Mesenchymal stem cell (in vitro differentiated cells and primary cell): Measurements from ENCODE around the gene PCNT.

Experiments used
- DNase-seq: peaks from one replicate; pipeline ENCODE4 v3.0.0-alpha.2; 2013
- H2AFZ ChIP-seq: one replicate; pipeline ENCODE4 v1.6.1; 2013; ENCODE audit warnings: low read depth, mild to moderate bottlenecking, control low read depth, inconsistent platforms, low read length, moderate library complexity
- H2AK5ac ChIP-seq: 2 replicates; pipeline ENCODE4 v1.6.1; 2013; ENCODE audit warnings: low read length, moderate library complexity, mild to moderate bottlenecking, inconsistent platforms; ENCODE audit not compliant: severe bottlenecking
- H2BK120ac ChIP-seq: one replicate; pipeline ENCODE4 v1.6.1; 2013; ENCODE audit warnings: low read depth, mild to moderate bottlenecking, inconsistent platforms, low read length, moderate library complexity
- H2BK12ac ChIP-seq, 2 experiments: one replicate each; pipeline ENCODE4 v1.6.1; 2013; ENCODE audit warnings: inconsistent platforms in 2 of 2, low read length in 2 of 2, mild to moderate bottlenecking in 2 of 2, moderate library complexity in 2 of 2, control low read depth in 1 of 2
- H2BK15ac ChIP-seq: one replicate; pipeline ENCODE4 v1.6.1; 2013; ENCODE audit warnings: mild to moderate bottlenecking, low read depth, inconsistent platforms; ENCODE audit not compliant: poor library complexity, severe bottlenecking
- H2BK5ac ChIP-seq: 2 replicates; pipeline ENCODE4 v1.6.1; 2013; ENCODE audit warnings: low read depth, mild to moderate bottlenecking, low read length, control low read depth, inconsistent platforms; ENCODE audit not compliant: poor library complexity, severe bottlenecking
- H3K14ac ChIP-seq, 2 experiments: one replicate each; pipeline ENCODE4 v1.6.1; 2013; ENCODE audit warnings: inconsistent platforms in 2 of 2, low read length in 2 of 2, control low read depth in 1 of 2, mild to moderate bottlenecking in 1 of 2, moderate library complexity in 1 of 2
- H3K18ac ChIP-seq, 2 experiments: one replicate each; pipeline ENCODE4 v1.6.1; 2013; ENCODE audit warnings: inconsistent platforms in 2 of 2, low read length in 2 of 2, control low read depth in 1 of 2, low read depth in 1 of 2, mild to moderate bottlenecking in 1 of 2
- H3K23ac ChIP-seq, 2 experiments: one replicate each; pipeline ENCODE4 v1.6.1; 2013; ENCODE audit warnings: inconsistent platforms in 2 of 2, low read length in 2 of 2, mild to moderate bottlenecking in 2 of 2, moderate library complexity in 2 of 2, control low read depth in 1 of 2
- H3K27ac ChIP-seq: 2 replicates; pipeline ENCODE4 v1.5.1; 2013; ENCODE audit warnings: mild to moderate bottlenecking, moderate library complexity, low read length, control low read depth, inconsistent platforms; ENCODE audit not compliant: poor library complexity, severe bottlenecking
- H3K27me3 ChIP-seq, 2 experiments: 2 replicates each; pipeline versions ENCODE4 v1.6.1 to v1.7.0; 2013; ENCODE audit warnings: low read length in 2 of 2, mild to moderate bottlenecking in 2 of 2, moderate library complexity in 2 of 2, control low read depth in 1 of 2, inconsistent platforms in 1 of 2; ENCODE audit not compliant: control insufficient read depth in 1 of 2, insufficient read depth in 1 of 2
- H3K36me3 ChIP-seq, 2 experiments: 2 replicates each; pipeline versions ENCODE4 v1.6.1 to v1.7.0; 2013; ENCODE audit warnings: low read length in 2 of 2, control low read depth in 1 of 2, inconsistent platforms in 1 of 2, low read depth in 1 of 2, mild to moderate bottlenecking in 1 of 2; ENCODE audit not compliant: insufficient read depth in 2 of 2, control insufficient read depth in 1 of 2
- H3K4ac ChIP-seq, 2 experiments: one replicate each; pipeline ENCODE4 v1.6.1; 2013; ENCODE audit warnings: inconsistent platforms in 2 of 2, low read length in 2 of 2, mild to moderate bottlenecking in 2 of 2, moderate library complexity in 2 of 2, control low read depth in 1 of 2, low read depth in 1 of 2
- H3K4me1 ChIP-seq: 2 replicates; pipeline ENCODE4 v1.6.1; 2013; ENCODE audit warnings: low read depth, low read length, control low read depth; ENCODE audit not compliant: control insufficient read depth, insufficient read depth
- H3K4me2 ChIP-seq: 2 replicates; pipeline ENCODE4 v1.6.1; 2013; ENCODE audit warnings: low read length, mild to moderate bottlenecking, inconsistent platforms; ENCODE audit not compliant: poor library complexity, severe bottlenecking
- H3K4me3 ChIP-seq, 2 experiments: 2 replicates each; pipeline versions ENCODE4 v1.5.1 to v1.7.0; 2013; ENCODE audit warnings: low read length in 2 of 2, mild to moderate bottlenecking in 2 of 2, control low read depth in 1 of 2, low read depth in 1 of 2; ENCODE audit not compliant: insufficient read depth in 1 of 2
- H3K79me1 ChIP-seq: replicated peaks from 2 replicates; pipeline ENCODE4 v1.6.1; 2013; ENCODE audit warnings: mild to moderate bottlenecking, control low read depth, low read length, inconsistent platforms; ENCODE audit not compliant: poor library complexity, severe bottlenecking
- H3K9ac ChIP-seq: 2 replicates; pipeline ENCODE4 v1.7.0; 2013; ENCODE audit warnings: mild to moderate bottlenecking, low read length, moderate library complexity
- H3K9me3 ChIP-seq: 2 replicates; pipeline ENCODE4 v1.7.0; 2013; ENCODE audit warnings: mild to moderate bottlenecking, low read length; ENCODE audit not compliant: control insufficient read depth
- H4K8ac ChIP-seq: one replicate; pipeline ENCODE4 v1.6.1; 2013; ENCODE audit warnings: inconsistent platforms, mild to moderate bottlenecking, low read length, moderate library complexity
- H4K91ac ChIP-seq: one replicate; pipeline ENCODE4 v1.6.1; 2013; ENCODE audit warnings: mild to moderate bottlenecking, low read length, inconsistent platforms
- WGBS: methylation state at CpG from one replicate; pipeline ENCODE4 v1.1.7; 2013; ENCODE audit warnings: mixed read lengths; 5-methylcytosine and 5-hydroxymethylcytosine counted together

PCNT gene

GRCh38 chr21:46468108-46468774 is 144.3 kb downstream of the PCNT start:
- H3K14ac ChIP-seq = no peak overlapping the region
- H3K23ac ChIP-seq = no peak overlapping the region
- no peak overlapping the region for H2BK120ac ChIP-seq
- no peak overlapping the region for H3K9ac ChIP-seq
- H3K27ac ChIP-seq = no peak overlapping the region
- H2BK5ac ChIP-seq = no peak overlapping the region
- H2BK15ac ChIP-seq = no peak overlapping the region
- no peak overlapping the region for H2AFZ ChIP-seq
- peaks cover 9 to 14% of the 10 kb centered on the region in 2 experiments for H3K36me3 ChIP-seq
- no peaks in the 10 kb centered on the region for H3K9me3 ChIP-seq
- H3K4me2 ChIP-seq = no peak overlapping the region
- peaks cover 35% of the 10 kb centered on the region for H3K79me1 ChIP-seq
- no peak overlapping the region for H4K8ac ChIP-seq
- H2BK12ac ChIP-seq = no peak overlapping the region
- H3K4me1 ChIP-seq = no peaks in the 10 kb centered on the region
- no peaks in the 10 kb centered on the region for H3K27me3 ChIP-seq
- no peak overlapping the region for H2AK5ac ChIP-seq
- no peak for DNase-seq
- H3K4ac ChIP-seq = no peak overlapping the region
- 79% methylated on average over 3 of the region's 6 CpGs for WGBS
- no peak overlapping the region for H3K18ac ChIP-seq
- H4K91ac ChIP-seq = no peak overlapping the region
- H3K4me3 ChIP-seq = no peak overlapping the region

- Histone ChIP-seq H2BK15ac (no peak overlapping the region), H3K23ac (no peak overlapping the region), H4K91ac (no peak overlapping the region), H2AFZ (no peak overlapping the region), H3K4ac (no peak overlapping the region), H3K9me3 (no peaks in the 10 kb centered on the region), H3K4me2 (no peak overlapping the region), H4K8ac (no peak overlapping the region), H3K27ac (no peak overlapping the region), H3K4me3 (no peak overlapping the region), H3K9ac (no peak overlapping the region), H2BK5ac (no peak overlapping the region), H3K79me1 (peaks cover 37% of the 10 kb centered on the region), H3K18ac (no peak overlapping the region), H3K4me1 (no peaks in the 10 kb centered on the region), H2AK5ac (no peak overlapping the region), H3K36me3 (peaks cover 9 to 11% of the 10 kb centered on the region in 2 experiments), H2BK120ac (no peak overlapping the region), H3K27me3 (no peaks in the 10 kb centered on the region), H2BK12ac (no peak overlapping the region), H3K14ac (no peak overlapping the region)
- 100% methylated on average over 3 of the region's 3 CpGs for WGBS
- no peak for DNase-seq
Measured at GRCh38 chr21:46469275-46469674, 145.3 kb downstream of the PCNT start.

GRCh38 chr21:46471514-46471913 is 147.6 kb downstream of the PCNT start:
- H2BK5ac ChIP-seq = no peak overlapping the region
- no peak overlapping the region for H3K4me2 ChIP-seq
- no peak overlapping the region for H2AK5ac ChIP-seq
- H2BK120ac ChIP-seq = no peak overlapping the region
- H4K91ac ChIP-seq = no peak overlapping the region
- H3K18ac ChIP-seq = no peak overlapping the region
- H3K36me3 ChIP-seq = peaks cover 8 to 9% of the 10 kb centered on the region in 2 experiments
- no peak overlapping the region for H3K27ac ChIP-seq
- no peak overlapping the region for H2BK12ac ChIP-seq
- no peak overlapping the region for H3K4ac ChIP-seq
- no peaks in the 10 kb centered on the region for H3K9me3 ChIP-seq
- no peak overlapping the region for H3K4me3 ChIP-seq
- no CpG with 5 or more reads among the region's 1 CpG for WGBS
- H2BK15ac ChIP-seq = no peak overlapping the region
- no peaks in the 10 kb centered on the region for H3K27me3 ChIP-seq
- H3K4me1 ChIP-seq = no peaks in the 10 kb centered on the region
- no peak for DNase-seq
- H4K8ac ChIP-seq = no peak overlapping the region
- peaks cover 37% of the 10 kb centered on the region for H3K79me1 ChIP-seq
- no peak overlapping the region for H3K23ac ChIP-seq
- H3K14ac ChIP-seq = no peak overlapping the region
- no peak overlapping the region for H2AFZ ChIP-seq
- no peak overlapping the region for H3K9ac ChIP-seq

GRCh38 chr21:46472246-46472645 is 148.3 kb downstream of the PCNT start:
- H3K4me3 ChIP-seq = no peak overlapping the region
- no peak overlapping the region for H2BK12ac ChIP-seq
- peaks cover 9 to 11% of the 10 kb centered on the region in 2 experiments for H3K36me3 ChIP-seq
- H3K4me1 ChIP-seq = no peaks in the 10 kb centered on the region
- H2BK15ac ChIP-seq = no peak overlapping the region
- H3K9ac ChIP-seq = no peak overlapping the region
- DNase-seq = peak; percentile 61
- peaks cover 36% of the 10 kb centered on the region for H3K79me1 ChIP-seq
- no peaks in the 10 kb centered on the region for H3K27me3 ChIP-seq
- H2AK5ac ChIP-seq = no peak overlapping the region
- no peak overlapping the region for H3K23ac ChIP-seq
- no peak overlapping the region for H3K4ac ChIP-seq
- no peak overlapping the region for H3K27ac ChIP-seq
- 91% methylated on average over 6 of the region's 6 CpGs for WGBS
- no peak overlapping the region for H3K4me2 ChIP-seq
- H4K8ac ChIP-seq = no peak overlapping the region
- H2BK5ac ChIP-seq = no peak overlapping the region
- no peak overlapping the region for H2BK120ac ChIP-seq
- H3K18ac ChIP-seq = peak overlapping the region in 1 of 2 experiments; percentile 5
- no peak overlapping the region for H2AFZ ChIP-seq
- H3K9me3 ChIP-seq = no peaks in the 10 kb centered on the region
- H3K14ac ChIP-seq = peak overlapping the region in 1 of 2 experiments; percentile 89
- H4K91ac ChIP-seq = no peak overlapping the region
